Right lung (tissue), 5 donors: ENCODE measurements around the gene MSRB1. TPM values are rescaled to one million over a fixed set of nuclear protein-coding genes. Genes with fewer than 3 reads are reported as not detected.

Source experiments
- DNase-seq, 2 donors: peaks; one replicate each; pipeline ENCODE4 v3.0.0-alpha.2; 2013
- polyA plus RNA-seq, 5 donors: library from polyadenylated mRNA; unstranded; fragments of 120-200 nt; gene quantifications; one replicate each; pipeline versions ENCODE4 v1.2.1 to v1.2.3, GENCODE V29; 2013; ENCODE audit warnings: inconsistent platforms in 1 of 5, low replicate concordance in 1 of 5; ENCODE audit not compliant: insufficient read length in 5 of 5, insufficient read depth in 1 of 5

MSRB1 gene
- polyA plus RNA-seq, 5 donors: 11.8 to 22.8 (median 14.9) TPM

DNA sequence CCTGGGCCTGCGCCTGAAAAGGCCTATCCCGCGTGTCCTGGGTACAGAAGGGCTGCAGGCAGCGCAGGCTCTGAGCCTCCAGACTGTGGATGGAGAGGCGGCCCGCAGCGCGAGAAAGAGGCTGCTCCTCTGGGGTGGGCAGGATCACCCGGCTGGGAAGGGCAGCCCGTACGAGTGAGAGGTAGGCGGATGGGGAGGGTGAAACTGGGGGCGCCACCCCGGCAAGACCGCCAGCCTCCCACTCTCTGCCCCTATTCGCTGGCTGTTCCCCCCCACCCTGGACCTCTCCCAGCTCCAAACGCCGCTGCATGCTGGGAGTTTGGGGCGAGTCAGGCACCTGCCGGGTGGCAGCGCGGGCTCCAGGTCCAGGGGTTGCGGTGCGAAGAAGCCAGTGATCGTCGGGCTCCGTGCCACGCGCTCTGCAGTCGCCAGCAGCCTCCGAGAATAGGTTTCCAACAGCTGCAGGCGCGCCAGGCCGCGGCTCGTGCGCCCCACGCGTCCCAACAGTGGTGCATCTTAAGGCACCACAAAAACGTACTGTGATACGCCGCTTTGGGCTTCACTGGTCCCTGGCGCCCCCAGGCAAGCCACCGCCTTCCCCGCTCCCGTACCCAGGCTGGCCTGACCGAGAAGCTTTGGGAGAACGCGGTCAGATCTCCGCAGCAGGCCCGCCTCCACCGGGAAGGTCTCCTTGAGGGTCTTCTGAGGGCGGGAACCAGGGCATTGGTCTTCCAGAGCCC lies 37.2 kb upstream of the MSRB1 start:
- no peak for DNase-seq

- DNase-seq: no peak
These were observed 36.5 kb upstream of the MSRB1 start for GRCh38 chr16:1979271-1980029.

DNA sequence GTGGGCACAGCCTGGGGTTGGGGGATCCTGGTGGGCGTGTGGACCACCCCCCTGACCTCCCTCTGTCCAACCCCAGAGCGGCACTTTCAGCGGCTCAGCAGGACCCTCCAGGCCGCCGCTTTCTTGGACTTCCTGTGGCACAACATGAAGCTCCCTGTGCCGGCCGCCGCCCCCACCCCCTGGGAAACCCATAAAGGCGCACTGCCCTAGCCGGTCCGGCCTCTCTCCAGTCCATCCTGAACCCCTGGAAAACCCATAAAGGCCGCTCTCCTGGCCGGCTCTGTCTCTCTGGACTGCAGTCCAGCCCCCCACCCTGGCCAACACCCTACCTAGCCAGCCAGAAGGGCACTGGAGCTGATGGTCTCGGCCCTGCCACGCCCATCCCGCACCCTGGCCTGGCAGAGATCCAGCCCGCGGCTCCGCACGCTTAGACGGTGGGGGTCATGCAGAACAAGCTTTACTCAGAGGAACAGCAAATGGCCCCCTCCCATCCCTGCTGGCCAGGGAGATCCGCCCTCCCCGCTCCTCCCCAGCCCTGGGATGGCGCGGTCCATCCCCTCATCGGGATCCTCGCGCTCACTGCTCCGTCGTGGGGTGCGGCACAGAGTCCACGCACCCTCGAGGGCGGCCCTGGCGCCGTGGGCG lies 35.6 kb upstream of the MSRB1 start:
- DNase-seq: no peak

GRCh38 chr16:1977875-1978268 lies 34.9 kb upstream of the MSRB1 start:
- DNase-seq: no peak

GRCh38 chr16:1976951-1977874 lies 34.2 kb upstream of the MSRB1 start:
- DNase-seq: no peak

DNA sequence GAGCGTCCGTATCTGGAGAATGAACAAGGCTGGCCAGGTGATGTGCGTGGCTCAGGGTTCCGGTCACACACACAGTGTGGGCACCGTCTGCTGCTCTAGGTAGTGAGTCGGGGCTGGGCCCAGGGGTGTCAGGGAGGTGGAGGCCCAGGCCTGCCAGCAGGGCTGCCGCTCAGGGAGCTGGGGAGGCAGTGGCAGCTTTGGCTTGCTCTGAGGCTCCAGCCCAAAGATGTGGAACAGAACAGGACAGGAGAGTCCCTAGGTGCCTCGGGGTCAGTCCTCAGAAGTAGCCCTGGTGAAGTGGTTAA lies 33.2 kb upstream of the MSRB1 start:
- DNase-seq: no peak

DNA sequence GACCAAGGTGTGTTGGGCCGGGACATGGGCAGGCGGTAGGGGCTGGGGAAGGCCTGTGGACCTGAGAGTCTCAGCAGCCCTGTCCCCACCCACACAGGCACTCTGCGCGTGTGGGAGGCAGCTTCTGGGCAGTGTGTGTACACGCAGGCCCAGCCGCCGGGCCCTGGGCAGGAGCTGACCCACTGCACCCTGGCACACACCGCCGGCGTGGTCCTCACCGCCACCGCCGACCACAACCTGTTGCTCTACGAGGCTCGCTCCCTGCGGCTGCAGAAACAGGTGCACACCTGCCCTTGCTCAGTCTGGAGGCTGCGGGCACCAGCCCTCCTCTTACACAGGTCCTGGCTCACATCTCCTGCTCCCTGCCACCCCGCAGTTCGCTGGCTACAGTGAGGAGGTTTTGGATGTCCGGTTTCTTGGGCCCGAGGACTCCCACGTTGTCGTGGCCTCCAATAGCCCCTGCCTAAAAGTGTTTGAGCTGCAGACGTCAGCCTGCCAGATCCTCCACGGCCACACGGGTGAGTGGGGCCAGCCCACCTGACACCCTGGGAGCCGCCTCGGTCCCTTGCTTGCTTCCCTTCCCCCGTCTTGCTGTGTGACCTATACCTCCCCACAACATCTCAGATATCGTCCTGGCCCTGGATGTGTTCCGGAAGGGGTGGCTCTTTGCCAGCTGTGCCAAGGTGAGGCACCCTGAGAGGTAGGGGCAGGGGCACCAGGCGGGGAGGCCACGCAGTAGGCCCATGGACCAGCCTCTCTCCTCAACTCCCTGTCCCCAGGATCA lies 32.6 kb upstream of the MSRB1 start:
- no peak for DNase-seq

GRCh38 chr16:1974157-1975070 lies 31.4 kb upstream of the MSRB1 start:
- DNase-seq: no peak

DNA sequence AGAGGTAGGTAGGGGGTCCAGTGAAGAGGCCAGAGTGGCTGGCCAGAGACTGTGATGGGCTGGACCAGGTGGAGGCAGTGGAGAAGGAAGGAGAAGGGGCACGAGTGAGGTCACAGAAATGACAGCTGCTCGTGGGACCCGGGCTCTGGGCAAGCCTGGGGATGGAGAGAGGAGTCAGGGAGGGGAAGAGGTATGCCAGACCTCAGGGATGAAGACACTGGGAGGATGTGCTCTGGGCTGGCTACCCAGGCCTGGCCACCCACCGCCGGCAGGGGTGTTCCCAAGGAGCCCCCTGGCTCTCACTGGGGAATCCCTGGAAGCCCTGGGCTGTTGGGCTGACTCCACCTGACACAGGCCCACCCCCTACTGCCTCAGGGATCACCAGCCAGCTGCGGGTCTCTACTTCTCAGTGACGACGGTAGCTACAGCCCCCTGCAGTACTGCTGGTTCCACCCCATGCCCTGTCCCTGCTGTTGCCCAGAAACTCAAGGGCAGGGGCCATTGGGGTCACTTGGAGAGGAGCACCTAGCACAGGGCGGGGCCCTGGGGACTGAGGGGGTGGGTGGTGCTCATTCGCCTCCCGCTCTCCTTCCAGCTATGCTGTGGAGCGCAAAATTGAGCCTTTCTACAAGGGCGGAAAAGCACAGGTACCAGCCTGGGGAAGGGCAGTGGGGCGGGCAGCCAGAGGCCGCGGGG lies 30.6 kb upstream of the MSRB1 start:
- no peak for DNase-seq

GRCh38 chr16:1972490-1972877 lies 29.5 kb upstream of the MSRB1 start:
- DNase-seq: no peak

GRCh38 chr16:1971796-1972489 lies 28.9 kb upstream of the MSRB1 start, which contains the start of gene TBL3:
TBL3 (plus strand) TSS chr16:1972053; CDS start chr16:1972165, 112 bp downstream.
- DNase-seq: peak; percentile 93 to 95

DNA sequence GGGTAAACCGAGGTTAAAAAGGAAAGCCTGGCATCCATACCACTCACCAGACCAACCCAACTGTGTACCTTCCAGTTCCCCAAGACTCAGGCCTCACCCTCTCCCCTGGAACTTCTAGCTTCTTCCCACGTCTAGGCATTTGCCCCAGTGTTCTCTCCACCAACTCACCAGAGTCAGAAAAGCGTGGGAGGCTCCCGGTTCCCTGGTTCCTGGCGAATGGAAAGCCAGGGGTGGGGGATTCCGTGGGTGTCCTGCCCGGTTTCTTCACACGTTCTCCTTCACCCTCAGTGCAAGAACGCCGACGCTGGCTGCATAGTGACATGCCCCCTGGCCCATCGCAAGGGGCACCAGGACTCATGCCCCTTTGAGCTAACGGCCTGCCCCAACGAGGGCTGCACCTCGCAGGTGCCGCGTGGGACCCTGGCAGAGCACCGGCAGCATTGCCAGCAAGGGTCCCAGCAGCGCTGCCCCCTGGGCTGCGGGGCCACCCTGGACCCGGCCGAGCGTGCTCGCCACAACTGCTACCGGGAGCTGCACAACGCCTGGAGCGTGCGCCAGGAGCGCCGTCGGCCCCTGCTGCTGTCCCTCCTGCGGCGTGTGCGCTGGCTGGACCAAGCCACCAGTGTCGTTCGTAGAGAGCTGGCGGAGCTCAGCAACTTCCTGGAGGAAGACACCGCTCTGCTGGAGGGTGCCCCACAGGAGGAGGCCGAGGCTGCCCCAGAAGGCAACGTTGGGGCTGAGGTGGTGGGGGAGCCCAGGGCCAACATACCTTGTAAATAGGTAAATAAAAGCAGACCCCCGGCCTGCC lies 25.4 kb upstream of the MSRB1 start:
- no peak for DNase-seq

- no peak for DNase-seq
These were observed 23.5 kb upstream of the MSRB1 start, which contains the start of gene RNF151 for GRCh38 chr16:1966460-1966859. RNF151 (plus strand) TSS chr16:1966856; CDS start chr16:1966882, 26 bp downstream.

GRCh38 chr16:1965396-1966001 lies 22.5 kb upstream of the MSRB1 start:
- DNase-seq: no peak

DNA sequence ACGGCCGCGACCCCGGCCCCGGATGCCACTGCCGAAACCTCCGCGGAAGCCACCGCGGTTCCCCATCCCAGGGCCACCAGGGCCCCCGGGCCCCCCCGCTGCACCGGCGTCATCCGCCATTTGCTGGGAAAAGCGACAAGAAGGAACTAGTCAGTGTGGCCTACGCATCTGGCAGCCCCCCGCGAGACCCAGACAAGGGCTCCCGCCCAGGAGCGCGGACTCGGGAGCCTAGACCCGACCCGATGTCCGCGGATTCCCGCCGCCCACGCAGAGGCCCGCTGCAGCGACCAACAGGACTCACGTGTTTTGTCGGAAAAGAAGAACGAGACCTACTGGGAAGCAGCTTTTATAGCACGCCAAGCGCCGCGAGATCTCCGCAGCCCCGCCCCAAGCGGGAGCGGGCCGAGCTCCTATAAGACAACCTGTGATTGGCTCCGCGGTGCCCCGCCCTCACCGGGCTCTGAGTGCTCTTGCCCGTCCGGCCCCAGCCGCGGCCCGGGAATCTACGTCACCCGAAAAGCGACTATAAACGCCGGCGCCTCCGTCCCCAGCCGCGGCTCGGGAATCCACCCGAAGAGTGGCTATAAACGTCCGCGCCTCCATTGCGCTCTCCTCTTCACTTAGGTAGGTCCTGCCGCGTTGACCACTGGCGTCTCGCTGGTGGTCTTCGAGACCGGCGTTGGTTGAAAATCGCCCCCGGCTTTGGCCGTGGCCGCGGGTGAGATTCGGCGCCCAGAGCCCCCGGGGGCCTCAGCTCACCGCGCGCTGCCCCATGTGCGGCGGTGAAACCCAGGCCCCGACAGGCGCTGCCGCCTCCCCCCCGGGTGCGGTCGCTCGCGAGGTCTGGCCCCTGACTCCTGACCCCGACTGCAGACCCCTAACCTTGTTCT lies 21.8 kb upstream of the MSRB1 start, which contains the start of gene RPS2:
RPS2 (minus strand) TSS at position 321 of the 890 bp plus-strand sequence; CDS start at position 120, 201 bp downstream.
- peak; percentile 97 to 98 for DNase-seq
